Measurements from ENCODE around the gene SLCO2A1.

SLCO2A1 gene

DNA sequence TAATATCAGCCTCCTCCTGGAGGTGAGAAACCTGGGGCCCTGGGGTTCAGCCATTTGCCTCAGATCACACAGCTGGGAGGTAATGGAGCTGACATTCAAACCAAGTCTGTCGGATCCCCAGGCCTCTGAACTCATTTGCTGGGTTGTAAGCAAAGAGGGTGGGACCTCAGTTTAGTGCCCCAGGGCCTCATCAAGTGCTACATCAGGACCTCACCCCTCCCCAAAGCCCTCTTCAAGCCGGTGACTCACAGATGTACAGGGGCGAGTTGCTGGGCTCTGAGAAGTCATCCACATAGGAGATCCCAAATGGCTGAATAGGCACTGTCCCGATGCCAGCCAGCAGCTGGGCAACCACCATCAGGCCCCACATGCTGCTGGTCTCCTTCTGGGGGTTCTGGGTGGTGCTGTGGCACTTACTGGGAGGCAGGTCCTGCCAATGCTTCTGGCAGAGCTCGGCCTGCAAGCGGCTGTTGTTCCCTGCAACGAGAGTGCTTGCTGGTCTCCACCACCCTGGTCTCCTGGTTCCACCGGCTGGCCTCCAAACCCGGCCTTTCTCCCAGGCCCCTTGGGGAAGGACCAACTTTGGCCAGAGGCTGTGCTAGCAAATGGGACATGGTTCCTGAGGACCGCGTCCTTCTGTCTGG is 74.9 kb downstream of the SLCO2A1 start:
- DNase-seq = no peak
- H3K27me3 ChIP-seq = no peaks in the 10 kb centered on the region
- H3K4me1 ChIP-seq = peaks cover 10% of the 10 kb centered on the region
- no peak overlapping the region for H3K4me3 ChIP-seq (ENCODE audit: low read depth, low read length)
- no peaks in the 10 kb centered on the region for H3K36me3 ChIP-seq
- H3K9me3 ChIP-seq = no peaks in the 10 kb centered on the region; the same call in 1 of the 2 replicates
- TF ChIP-seq, protein P1, sequence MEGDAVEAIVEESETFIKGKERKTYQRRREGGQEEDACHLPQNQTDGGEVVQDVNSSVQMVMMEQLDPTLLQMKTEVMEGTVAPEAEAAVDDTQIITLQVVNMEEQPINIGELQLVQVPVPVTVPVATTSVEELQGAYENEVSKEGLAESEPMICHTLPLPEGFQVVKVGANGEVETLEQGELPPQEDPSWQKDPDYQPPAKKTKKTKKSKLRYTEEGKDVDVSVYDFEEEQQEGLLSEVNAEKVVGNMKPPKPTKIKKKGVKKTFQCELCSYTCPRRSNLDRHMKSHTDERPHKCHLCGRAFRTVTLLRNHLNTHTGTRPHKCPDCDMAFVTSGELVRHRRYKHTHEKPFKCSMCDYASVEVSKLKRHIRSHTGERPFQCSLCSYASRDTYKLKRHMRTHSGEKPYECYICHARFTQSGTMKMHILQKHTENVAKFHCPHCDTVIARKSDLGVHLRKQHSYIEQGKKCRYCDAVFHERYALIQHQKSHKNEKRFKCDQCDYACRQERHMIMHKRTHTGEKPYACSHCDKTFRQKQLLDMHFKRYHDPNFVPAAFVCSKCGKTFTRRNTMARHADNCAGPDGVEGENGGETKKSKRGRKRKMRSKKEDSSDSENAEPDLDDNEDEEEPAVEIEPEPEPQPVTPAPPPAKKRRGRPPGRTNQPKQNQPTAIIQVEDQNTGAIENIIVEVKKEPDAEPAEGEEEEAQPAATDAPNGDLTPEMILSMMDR (IDR thresholded peaks at IDR 0.05; ENCODE audit: low read depth, low read length) = no peak

DNA sequence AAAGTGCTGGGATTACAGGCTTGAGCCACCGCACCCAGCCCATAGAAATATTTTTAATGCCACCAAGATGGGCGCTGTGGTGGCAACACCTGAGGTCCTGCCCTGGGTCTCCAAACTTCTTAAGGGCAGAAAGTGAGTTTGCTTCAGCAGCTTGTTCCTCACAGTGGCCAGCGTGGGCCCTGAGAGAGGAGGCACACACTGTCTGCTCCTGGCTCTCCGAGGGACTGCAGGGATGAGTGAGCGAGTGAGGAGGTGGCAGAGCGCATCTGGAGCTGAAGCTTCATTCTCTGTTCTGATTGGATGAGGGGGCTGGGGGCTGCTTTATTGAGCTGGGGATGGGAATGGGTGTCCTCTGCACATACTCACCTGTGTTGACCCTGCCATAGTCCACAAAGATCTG is 76.4 kb downstream of the SLCO2A1 start:
- H3K4me3 ChIP-seq (ENCODE audit: low read depth, low read length) = no peak overlapping the region
- H3K4me1 ChIP-seq = peaks cover 10% of the 10 kb centered on the region
- TF ChIP-seq, protein P1 (IDR thresholded peaks at IDR 0.05; ENCODE audit: low read depth, low read length) = no peak
- no peaks in the 10 kb centered on the region for H3K36me3 ChIP-seq
- H3K27me3 ChIP-seq = no peaks in the 10 kb centered on the region
- H3K9me3 ChIP-seq = no peaks in the 10 kb centered on the region; the same call in 1 of the 2 replicates
- no peak for DNase-seq

DNA sequence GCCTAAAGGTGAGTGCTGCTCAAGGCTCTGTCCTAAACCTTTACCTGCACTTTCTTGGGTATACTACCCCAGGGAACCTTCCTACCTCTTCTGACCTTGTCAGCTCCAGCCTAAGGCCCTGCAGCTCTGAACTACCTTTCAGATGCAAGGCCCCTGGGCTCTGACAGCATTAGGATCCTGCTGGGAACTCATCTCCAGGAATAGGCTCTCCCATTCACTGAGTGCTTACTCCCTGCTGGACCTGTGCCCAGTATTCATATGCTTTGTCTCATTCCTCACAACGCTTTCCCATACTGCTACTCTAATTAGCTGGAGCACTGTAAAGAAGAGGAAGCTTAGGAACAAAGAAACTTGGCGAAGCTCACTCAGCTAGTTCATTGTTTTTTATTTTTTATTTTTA is 80.3 kb downstream of the SLCO2A1 start:
- TF ChIP-seq, protein P1 (IDR thresholded peaks at IDR 0.05; ENCODE audit: low read depth, low read length) = no peak
- Histone ChIP-seq H3K27me3 (no peaks in the 10 kb centered on the region), H3K36me3 (no peaks in the 10 kb centered on the region), H3K4me3 (ENCODE audit: low read depth, low read length) (no peak overlapping the region), H3K9me3 (no peaks in the 10 kb centered on the region; the same call in 1 of the 2 replicates), H3K4me1 (peaks cover 12% of the 10 kb centered on the region)
- DNase-seq = no peak

DNA sequence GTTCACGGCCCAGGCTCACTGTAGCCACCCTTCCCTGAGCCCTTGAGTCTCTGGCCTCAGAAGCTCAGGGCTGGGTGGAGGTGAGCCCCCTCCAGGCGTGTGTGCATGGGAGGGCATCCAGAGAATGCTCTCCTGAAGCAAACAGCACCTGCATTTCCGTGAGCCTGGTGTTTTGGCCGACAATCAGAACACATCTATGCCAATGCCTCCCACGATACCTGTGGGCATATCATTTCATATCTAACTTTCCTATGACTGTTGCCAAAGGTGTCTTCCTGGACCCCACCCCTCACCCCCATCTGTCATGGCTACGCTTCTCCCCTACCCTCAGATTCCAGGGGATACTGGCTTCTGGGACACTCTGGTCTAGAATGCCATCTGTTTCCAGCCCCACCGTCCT is 80.7 kb downstream of the SLCO2A1 start:
- Histone ChIP-seq H3K4me1 (peaks cover 13% of the 10 kb centered on the region), H3K9me3 (no peaks in the 10 kb centered on the region; the same call in 1 of the 2 replicates), H3K4me3 (ENCODE audit: low read depth, low read length) (no peak overlapping the region), H3K36me3 (no peaks in the 10 kb centered on the region), H3K27me3 (no peaks in the 10 kb centered on the region)
- TF ChIP-seq, protein P1 (IDR thresholded peaks at IDR 0.05; ENCODE audit: low read depth, low read length) = no peak
- DNase-seq = no peak

DNA sequence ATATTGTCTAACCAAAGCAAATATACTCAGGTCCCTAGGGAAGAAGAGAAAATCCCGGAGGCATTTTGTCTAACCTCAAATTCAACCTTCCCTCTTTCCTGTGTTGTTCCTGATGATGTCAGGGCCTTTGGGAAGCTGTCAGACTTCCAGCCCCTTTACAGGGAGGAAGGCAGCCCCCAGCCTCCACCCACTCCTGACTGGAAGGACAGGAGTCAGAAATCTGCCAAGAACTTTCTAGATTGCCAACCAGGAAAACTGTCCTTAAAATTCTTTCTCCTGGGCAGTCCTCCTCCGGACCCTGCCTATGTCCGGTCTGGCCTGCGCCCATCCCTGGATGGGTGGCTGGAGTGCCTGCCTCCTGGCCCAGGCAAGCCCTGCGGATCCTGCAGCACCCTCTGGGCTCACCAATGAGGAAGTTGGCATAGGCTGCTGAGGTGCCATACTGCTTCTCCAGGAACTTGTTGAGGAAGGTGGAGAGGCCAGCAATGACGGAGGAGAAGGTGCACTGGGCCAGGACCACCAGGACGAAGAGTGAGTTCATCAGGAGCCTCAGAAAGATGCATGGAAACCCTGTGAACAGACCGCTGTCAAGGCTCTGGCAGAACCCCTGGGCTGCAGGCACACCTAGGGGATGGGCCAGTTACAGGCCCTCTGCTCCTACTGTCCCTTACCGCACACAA is 81.5 kb downstream of the SLCO2A1 start:
- TF ChIP-seq, protein P1 (IDR thresholded peaks at IDR 0.05; ENCODE audit: low read depth, low read length) = no peak
- Histone ChIP-seq H3K4me3 (ENCODE audit: low read depth, low read length) (no peak overlapping the region), H3K9me3 (no peaks in the 10 kb centered on the region; the same call in 1 of the 2 replicates), H3K27me3 (no peaks in the 10 kb centered on the region), H3K4me1 (peaks cover 15% of the 10 kb centered on the region), H3K36me3 (no peaks in the 10 kb centered on the region)
- no peak for DNase-seq

Measured in BE2C (cell line).